ENCODE results near the gene LUC7L3.

GRCh38 chr17:50712641-50713040 lies 6.8 kb upstream of the LUC7L3 start:
- TF ChIP-seq CTCF (IDR thresholded peaks at IDR 0.05; ENCODE audit: borderline replicate concordance, extremely low read depth, low read length, poor library complexity, severe bottlenecking) (no peak), EZH2 (IDR thresholded peaks at IDR 0.05; ENCODE audit: borderline replicate concordance, low read depth, low read length, severe bottlenecking) (no peak)
